ENCODE data around the gene CABP7. TPM values are rescaled to one million over a fixed set of nuclear protein-coding genes. Genes with fewer than 3 reads are reported as not detected.

CABP7 gene
- total and polyA plus RNA-seq, 2 donors (not counting 3 experiments of a cell fraction or from before 2014, with no cell fraction given), result not detected

- Histone ChIP-seq H3K4me3 (replicated peaks in 1 of 3; ENCODE audit: insufficient read depth in 1 of 3, low read depth in 1 of 3, low read length in 3 of 3) (peak overlapping the region; percentile 26 to 98 (median 81)), H3K27me3 (ENCODE audit: control insufficient read depth in 2 of 2, insufficient read depth in 2 of 2, low read length in 2 of 2) (no peaks in the 10 kb centered on the region), H3K27ac (ENCODE audit: insufficient read depth, low read depth, low read length) (no peak overlapping the region), H3K9ac (replicated peaks; ENCODE audit: extremely low read depth, insufficient read depth, low read length) (peak overlapping the region; percentile 78), H2AFZ (ENCODE audit: low read depth, low read length) (no peak overlapping the region), H3K9me3 (replicated peaks; ENCODE audit: control insufficient read depth, insufficient read depth, low read length) (no peaks in the 10 kb centered on the region), H3K36me3 (ENCODE audit: control insufficient read depth in 2 of 2, extremely low read depth in 1 of 2, insufficient read depth in 2 of 2, low read length in 2 of 2) (peaks cover 0 to 4% of the 10 kb centered on the region in 2 experiments), H3K79me2 (ENCODE audit: control insufficient read depth, insufficient read depth, low read length) (peaks cover 15% of the 10 kb centered on the region), H4K20me1 (replicated peaks; ENCODE audit: control insufficient read depth, extremely low read depth, insufficient read depth, low read length) (no peaks in the 10 kb centered on the region), H3K4me2 (ENCODE audit: insufficient read depth, low read length) (peak overlapping the region; percentile 88), H3K9me1 (replicated peaks; ENCODE audit: control insufficient read depth, extremely low read depth, insufficient read depth, low read length) (no peaks in the 10 kb centered on the region), H3K4me1 (ENCODE audit: control insufficient read depth, extremely low read depth, insufficient read depth, low read length) (peaks cover 12% of the 10 kb centered on the region)
- dilution Hi-C loops (cut with MboI; ENCODE audit: extremely low pct_ligation_motif_present, low sequenced_read_pairs) (no loop called here), intact Hi-C loops (cut with micrococcal nuclease) (no loop called here)
- ChIA-PET POLR2A (no interaction called here), CTCF (interaction anchor here (1.6 kb wide), 1 partner anchor 237 kb away, joined by 5 read pairs; no protein-coding TSS in a partner anchor)
- TF ChIP-seq EZH2 (IDR thresholded peaks at IDR 0.05; ENCODE audit: borderline replicate concordance, low read depth, low read length, severe bottlenecking), result no peak
- DNase-seq (ENCODE audit: low read depth, low spot score) (no peak), FAIRE-seq (no peak)
- no TSS peak for BruUV-seq (replicated peaks)
Observed at GRCh38 chr22:29768052-29768693, 48.4 kb downstream of the CABP7 start.

- no peak for FAIRE-seq
- Histone ChIP-seq H3K9ac (replicated peaks; ENCODE audit: extremely low read depth, insufficient read depth, low read length) (no peak overlapping the region), H3K27me3 (ENCODE audit: control insufficient read depth in 2 of 2, insufficient read depth in 2 of 2, low read length in 2 of 2) (no peaks in the 10 kb centered on the region), H2AFZ (ENCODE audit: low read depth, low read length) (no peak overlapping the region), H3K36me3 (ENCODE audit: control insufficient read depth in 2 of 2, extremely low read depth in 1 of 2, insufficient read depth in 2 of 2, low read length in 2 of 2) (peaks cover 0 to 4% of the 10 kb centered on the region in 2 experiments), H3K4me2 (ENCODE audit: insufficient read depth, low read length) (no peak overlapping the region), H4K20me1 (replicated peaks; ENCODE audit: control insufficient read depth, extremely low read depth, insufficient read depth, low read length) (no peaks in the 10 kb centered on the region), H3K79me2 (ENCODE audit: control insufficient read depth, insufficient read depth, low read length) (peaks cover 15% of the 10 kb centered on the region), H3K9me3 (replicated peaks; ENCODE audit: control insufficient read depth, insufficient read depth, low read length) (no peaks in the 10 kb centered on the region), H3K27ac (ENCODE audit: insufficient read depth, low read depth, low read length) (no peak overlapping the region), H3K4me1 (ENCODE audit: control insufficient read depth, extremely low read depth, insufficient read depth, low read length) (peaks cover 12% of the 10 kb centered on the region), H3K4me3 (replicated peaks in 1 of 3; ENCODE audit: insufficient read depth in 1 of 3, low read depth in 1 of 3, low read length in 3 of 3) (no peak overlapping the region), H3K9me1 (replicated peaks; ENCODE audit: control insufficient read depth, extremely low read depth, insufficient read depth, low read length) (no peaks in the 10 kb centered on the region)
- CTCF ChIA-PET, result interaction anchor here (1.6 kb wide), 1 partner anchor 235 kb away, joined by 5 read pairs; no protein-coding TSS in a partner anchor
- BruUV-seq (replicated peaks), result no TSS peak
- no peak for TF ChIP-seq FOS (IDR thresholded peaks at IDR 0.05; ENCODE audit: borderline replicate concordance, insufficient read depth, low read length)
- TF ChIP-seq MAX (IDR thresholded peaks at IDR 0.05; ENCODE audit: insufficient read depth, insufficient read length), result no peak
- no peak for TF ChIP-seq POLR2A (IDR thresholded peaks at IDR 0.05; ENCODE audit: low read depth, low read length)
- no peak for TF ChIP-seq JUN (IDR thresholded peaks at IDR 0.05; ENCODE audit: borderline replicate concordance, insufficient read depth, insufficient read length, low read depth)
- POLR2A ChIA-PET, result no interaction called here
- intact Hi-C loops (cut with micrococcal nuclease) (no loop called here), dilution Hi-C loops (cut with MboI; ENCODE audit: extremely low pct_ligation_motif_present, low sequenced_read_pairs) (no loop called here)
- no peak for DNase-seq (ENCODE audit: low read depth, low spot score)
Observed at GRCh38 chr22:29769723-29770321, 50.0 kb downstream of the CABP7 start.

Measured in endothelial cell of umbilical vein (primary cell).